ENCODE results near the gene TENM3. TPM values are rescaled to one million over a fixed set of nuclear protein-coding genes. Genes with fewer than 3 reads are reported as not detected.

Gene TENM3
- total RNA-seq, 1 experiment from 2014 or later: 0.87 TPM

GRCh38 chr4:182752158-182752910 is 509.1 kb downstream of the TENM3 start:
- DNase-seq: peak; percentile 78
- no peak for TF ChIP-seq EZH2phosphoT487 (IDR thresholded peaks at IDR 0.05; ENCODE audit: borderline replicate concordance, low read length)
- TF ChIP-seq EZH2 (IDR thresholded peaks at IDR 0.05; ENCODE audit: low read length, unreplicated experiment): no peak
- no peak for TF ChIP-seq CTCF (conservative IDR thresholded peaks at IDR 0.05; ENCODE audit: low read depth, low read length)

GRCh38 chr4:182754895-182755294 is 511.7 kb downstream of the TENM3 start:
- H2AFZ ChIP-seq (ENCODE audit: low read length): no peak overlapping the region
- ATAC-seq (no peak), DNase-seq (no peak)
- H3K4me3 ChIP-seq (ENCODE audit: low read length): no peak overlapping the region
- H3K36me3 ChIP-seq (ENCODE audit: low read depth, low read length): no peaks in the 10 kb centered on the region
- no peaks in the 10 kb centered on the region for H3K9me3 ChIP-seq (ENCODE audit: low read length)
- no peak overlapping the region for H3K27ac ChIP-seq (ENCODE audit: low read length)
- POLR2A ChIA-PET (ENCODE audit: unreplicated experiment): no interaction called here
- H4K20me1 ChIP-seq (ENCODE audit: low read length): no peaks in the 10 kb centered on the region
- no peaks in the 10 kb centered on the region for H3K27me3 ChIP-seq (ENCODE audit: low read length)
- H3K9ac ChIP-seq (ENCODE audit: low read length): no peak overlapping the region
- intact Hi-C loops (cut with micrococcal nuclease): no loop called here
- no peaks in the 10 kb centered on the region for H3K79me2 ChIP-seq (ENCODE audit: low read length)
- no TSS peak for BruUV-seq (replicated peaks)
- H3K9me2 ChIP-seq (replicated peaks; ENCODE audit: low read length): no peaks in the 10 kb centered on the region
- no peak overlapping the region for H3K4me2 ChIP-seq (ENCODE audit: low read length)
- TF ChIP-seq CTCF (conservative IDR thresholded peaks at IDR 0.05; ENCODE audit: low read depth, low read length) (no peak), EZH2 (IDR thresholded peaks at IDR 0.05; ENCODE audit: low read length, unreplicated experiment) (no peak), EZH2phosphoT487 (IDR thresholded peaks at IDR 0.05; ENCODE audit: borderline replicate concordance, low read length) (no peak)
- H3K4me1 ChIP-seq (ENCODE audit: insufficient read depth, low read length): peaks cover 38% of the 10 kb centered on the region
- H3F3A ChIP-seq (ENCODE audit: low read length, unreplicated experiment): no peaks in the 10 kb centered on the region
- CTCF ChIA-PET: no interaction called here

More at GRCh38 chr4:182752158-182752910, 509.1 kb downstream of the TENM3 start:
- no TSS peak for BruUV-seq (replicated peaks)
- no peaks in the 10 kb centered on the region for H3K36me3 ChIP-seq (ENCODE audit: low read depth, low read length)
- H3K9me3 ChIP-seq (ENCODE audit: low read length): no peaks in the 10 kb centered on the region
- H3K9ac ChIP-seq (ENCODE audit: low read length): 0 out of 2 replicates have a peak overlapping the region, but pooled peaks have one; percentile 20
- H2AFZ ChIP-seq (ENCODE audit: low read length): 0 out of 2 replicates have a peak overlapping the region, but pooled peaks have one; percentile 28
- intact Hi-C loops (cut with micrococcal nuclease): no loop called here
- ChIA-PET CTCF (no interaction called here), POLR2A (ENCODE audit: unreplicated experiment) (interaction anchor here (0.6 to 1.1 kb wide), 4 partner anchors 39 to 349 kb away, joined by 3 to 25 read pairs (median 7); no protein-coding TSS in a partner anchor)
- peak; percentile 68 for ATAC-seq
- no peaks in the 10 kb centered on the region for H3K79me2 ChIP-seq (ENCODE audit: low read length)
- H3K9me2 ChIP-seq (replicated peaks; ENCODE audit: low read length): no peaks in the 10 kb centered on the region
- H3F3A ChIP-seq (ENCODE audit: low read length, unreplicated experiment): no peaks in the 10 kb centered on the region
- no peak overlapping the region for H3K4me3 ChIP-seq (ENCODE audit: low read length)
- H3K27me3 ChIP-seq (ENCODE audit: low read length): no peaks in the 10 kb centered on the region
- peak overlapping the region; percentile 61 for H3K4me2 ChIP-seq (ENCODE audit: low read length)
- H4K20me1 ChIP-seq (ENCODE audit: low read length): no peaks in the 10 kb centered on the region
- H3K4me1 ChIP-seq (ENCODE audit: insufficient read depth, low read length): peaks cover 63% of the 10 kb centered on the region
- H3K27ac ChIP-seq (ENCODE audit: low read length): peak overlapping the region; percentile 77

- H3K4me2 ChIP-seq (ENCODE audit: low read length): peak overlapping the region; percentile 44
- intact Hi-C loops (cut with micrococcal nuclease): no loop called here
- H3K9me3 ChIP-seq (ENCODE audit: low read length): no peaks in the 10 kb centered on the region
- ChIA-PET POLR2A (ENCODE audit: unreplicated experiment) (no interaction called here), CTCF (no interaction called here)
- H3K27ac ChIP-seq (ENCODE audit: low read length): no peak overlapping the region
- no peaks in the 10 kb centered on the region for H3K36me3 ChIP-seq (ENCODE audit: low read depth, low read length)
- H3K9ac ChIP-seq (ENCODE audit: low read length): no peak overlapping the region
- no peaks in the 10 kb centered on the region for H4K20me1 ChIP-seq (ENCODE audit: low read length)
- BruUV-seq (replicated peaks): no TSS peak
- TF ChIP-seq EZH2phosphoT487 (IDR thresholded peaks at IDR 0.05; ENCODE audit: borderline replicate concordance, low read length): no peak
- TF ChIP-seq CTCF (conservative IDR thresholded peaks at IDR 0.05; ENCODE audit: low read depth, low read length): no peak
- TF ChIP-seq EZH2 (IDR thresholded peaks at IDR 0.05; ENCODE audit: low read length, unreplicated experiment): no peak
- no peaks in the 10 kb centered on the region for H3K9me2 ChIP-seq (replicated peaks; ENCODE audit: low read length)
- H2AFZ ChIP-seq (ENCODE audit: low read length): peak overlapping the region; percentile 33; the same call in 1 of the 2 replicates
- no peaks in the 10 kb centered on the region for H3K79me2 ChIP-seq (ENCODE audit: low read length)
- H3K27me3 ChIP-seq (ENCODE audit: low read length): no peaks in the 10 kb centered on the region
- DNase-seq (peak; percentile 46), ATAC-seq (peak; percentile 37)
- H3K4me1 ChIP-seq (ENCODE audit: insufficient read depth, low read length): peaks cover 28% of the 10 kb centered on the region
- no peak overlapping the region for H3K4me3 ChIP-seq (ENCODE audit: low read length)
- no peaks in the 10 kb centered on the region for H3F3A ChIP-seq (ENCODE audit: low read length, unreplicated experiment)
Measured at GRCh38 chr4:182756161-182756690, 513.0 kb downstream of the TENM3 start.
